ENCODE data around the gene NHS. TPM values are rescaled to one million over a fixed set of nuclear protein-coding genes. Genes with fewer than 3 reads are reported as not detected.

The NHS gene
- total RNA-seq, 4 donors from 2014 or later: 2.4 to 5.4 (median 4.0) TPM

DNA sequence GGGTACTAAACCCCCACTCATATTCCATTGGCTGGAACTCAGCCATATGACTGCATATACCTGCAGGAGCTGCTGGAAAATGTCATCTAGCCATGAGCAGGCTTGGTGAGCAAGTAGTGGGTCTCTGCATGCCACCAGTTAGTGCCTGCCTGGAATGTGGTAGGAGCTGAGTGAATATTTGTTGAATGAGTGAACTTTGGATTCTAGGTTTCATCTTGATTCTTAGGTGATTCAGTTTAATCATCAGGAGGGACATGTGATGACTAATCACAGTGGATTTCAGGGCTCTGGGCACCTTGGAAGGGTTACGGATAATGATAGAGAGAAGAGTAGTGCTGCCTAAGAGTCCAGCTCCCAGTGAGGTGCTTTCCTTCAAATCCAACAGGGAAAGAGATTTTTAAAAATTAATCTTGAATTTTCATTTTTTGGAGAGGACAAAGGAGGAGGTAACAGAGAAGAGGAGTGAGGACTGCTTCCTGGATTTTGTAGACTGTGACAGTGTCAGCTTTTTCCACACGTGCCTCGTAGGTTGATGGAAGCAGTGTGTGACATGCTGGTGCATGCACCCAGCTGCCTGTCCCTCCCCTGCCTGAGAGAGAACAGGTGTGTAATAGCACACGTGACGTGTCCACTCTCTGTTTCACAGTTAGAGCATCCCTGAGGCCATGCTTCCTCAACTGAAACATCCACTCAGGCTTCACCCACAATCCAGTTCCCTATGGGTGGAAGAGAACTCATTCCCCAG lies 30.4 kb downstream of the NHS start:
- intact Hi-C loops (cut with DNase I; ENCODE audit: low total_unique reads): no loop called here
- no peak for TF ChIP-seq POLR2A (IDR thresholded peaks at IDR 0.05)
- TF ChIP-seq, protein P1, sequence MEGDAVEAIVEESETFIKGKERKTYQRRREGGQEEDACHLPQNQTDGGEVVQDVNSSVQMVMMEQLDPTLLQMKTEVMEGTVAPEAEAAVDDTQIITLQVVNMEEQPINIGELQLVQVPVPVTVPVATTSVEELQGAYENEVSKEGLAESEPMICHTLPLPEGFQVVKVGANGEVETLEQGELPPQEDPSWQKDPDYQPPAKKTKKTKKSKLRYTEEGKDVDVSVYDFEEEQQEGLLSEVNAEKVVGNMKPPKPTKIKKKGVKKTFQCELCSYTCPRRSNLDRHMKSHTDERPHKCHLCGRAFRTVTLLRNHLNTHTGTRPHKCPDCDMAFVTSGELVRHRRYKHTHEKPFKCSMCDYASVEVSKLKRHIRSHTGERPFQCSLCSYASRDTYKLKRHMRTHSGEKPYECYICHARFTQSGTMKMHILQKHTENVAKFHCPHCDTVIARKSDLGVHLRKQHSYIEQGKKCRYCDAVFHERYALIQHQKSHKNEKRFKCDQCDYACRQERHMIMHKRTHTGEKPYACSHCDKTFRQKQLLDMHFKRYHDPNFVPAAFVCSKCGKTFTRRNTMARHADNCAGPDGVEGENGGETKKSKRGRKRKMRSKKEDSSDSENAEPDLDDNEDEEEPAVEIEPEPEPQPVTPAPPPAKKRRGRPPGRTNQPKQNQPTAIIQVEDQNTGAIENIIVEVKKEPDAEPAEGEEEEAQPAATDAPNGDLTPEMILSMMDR (IDR thresholded peaks at IDR 0.05): no peak
- WGBS, 2 donors: 57 to 59% methylated on average over 3 to 5 of the region's 5 CpGs
- no peak overlapping the region for H3K4me3 ChIP-seq (ENCODE audit: low read depth, poor library complexity, severe bottlenecking)
- peak in 1 of 2 donors; percentile 14 for DNase-seq (ENCODE audit: low spot score in 2 of 2)

- intact Hi-C loops (cut with DNase I; ENCODE audit: low total_unique reads): no loop called here
- 87 to 88% methylated on average over 3 of the region's 3 CpGs for WGBS, 2 donors
- TF ChIP-seq, protein P1 (IDR thresholded peaks at IDR 0.05): no peak
- TF ChIP-seq POLR2A (IDR thresholded peaks at IDR 0.05): no peak
- no peak overlapping the region for H3K4me3 ChIP-seq (ENCODE audit: low read depth, poor library complexity, severe bottlenecking)
- DNase-seq (ENCODE audit: low spot score in 2 of 2): no peak
These were observed 34.7 kb downstream of the NHS start for GRCh38 chrX:17409566-17410290.

DNA sequence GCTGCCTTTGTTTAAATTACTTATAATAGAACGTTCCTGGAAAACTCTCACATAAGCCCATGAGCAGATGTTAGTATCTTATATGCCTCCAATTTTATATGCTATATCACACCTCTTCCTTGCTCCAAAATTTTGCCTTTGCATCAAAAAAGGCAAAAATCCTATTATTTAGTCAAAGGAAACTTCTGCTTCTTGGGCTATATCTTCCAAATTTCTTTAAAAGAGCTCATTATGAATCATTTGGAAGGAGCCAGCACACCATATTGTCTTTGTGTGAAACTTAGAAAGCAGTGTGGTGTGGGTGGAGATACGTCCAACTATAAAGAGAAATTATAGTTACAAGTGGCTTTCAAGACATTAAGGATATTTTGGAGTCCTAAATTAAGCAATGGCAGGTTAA lies 35.7 kb downstream of the NHS start:
- no peak for DNase-seq (ENCODE audit: low spot score in 2 of 2)
- H3K4me3 ChIP-seq (ENCODE audit: low read depth, poor library complexity, severe bottlenecking): no peak overlapping the region
- no peak for TF ChIP-seq POLR2A (IDR thresholded peaks at IDR 0.05)
- TF ChIP-seq, protein P1 (IDR thresholded peaks at IDR 0.05): no peak
- WGBS, 2 donors: 65 to 83% methylated on average over 2 of the region's 2 CpGs
- intact Hi-C loops (cut with DNase I; ENCODE audit: low total_unique reads): no loop called here

GRCh38 chrX:17411205-17411604 lies 36.2 kb downstream of the NHS start:
- TF ChIP-seq, protein P1 (IDR thresholded peaks at IDR 0.05): no peak
- no peak for TF ChIP-seq POLR2A (IDR thresholded peaks at IDR 0.05)
- H3K4me3 ChIP-seq (ENCODE audit: low read depth, poor library complexity, severe bottlenecking): no peak overlapping the region
- no peak for DNase-seq (ENCODE audit: low spot score in 2 of 2)
- WGBS, 2 donors: 62 to 63% methylated on average over 4 of the region's 4 CpGs
- intact Hi-C loops (cut with DNase I; ENCODE audit: low total_unique reads): no loop called here

DNA sequence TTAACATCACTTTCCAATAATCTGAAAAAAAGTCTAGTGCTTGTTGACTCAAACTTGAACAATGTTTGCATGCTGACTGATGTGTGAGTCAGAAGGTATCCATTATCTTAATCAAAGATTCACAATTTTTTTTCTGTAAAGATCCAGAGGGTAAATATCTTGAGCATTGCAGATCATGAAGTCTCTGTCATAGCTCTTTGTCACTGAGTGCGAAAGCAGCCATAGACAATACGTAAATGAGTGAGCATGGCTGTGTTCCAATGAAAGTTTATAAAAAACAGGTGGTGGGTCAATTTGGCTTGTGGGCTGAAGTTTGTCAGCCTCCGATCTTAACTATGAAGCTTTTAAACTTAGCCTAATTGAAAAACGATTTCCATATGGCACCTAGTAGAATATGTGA lies 37.7 kb downstream of the NHS start:
- H3K4me3 ChIP-seq (ENCODE audit: low read depth, poor library complexity, severe bottlenecking): no peak overlapping the region
- DNase-seq (ENCODE audit: low spot score in 2 of 2): no peak
- intact Hi-C loops (cut with DNase I; ENCODE audit: low total_unique reads): no loop called here
- WGBS, 2 donors: 53 to 61% methylated on average over 4 of the region's 4 CpGs
- no peak for TF ChIP-seq POLR2A (IDR thresholded peaks at IDR 0.05)
- TF ChIP-seq, protein P1 (IDR thresholded peaks at IDR 0.05): no peak
